CD4-positive, alpha-beta T cell (primary cell): ENCODE data around the gene LBP. TPM values are rescaled to one million over a fixed set of nuclear protein-coding genes. Genes with fewer than 3 reads are reported as not detected.

ENCODE experiments used
- ATAC-seq: fragments of 200-7000 bp; cut with Tn5 transposase; one replicate; pipeline ENCODE4 v1.10.0; 2022; ENCODE audit warnings: mild to moderate bottlenecking; ENCODE audit not compliant: poor library complexity
- CTCF ChIA-PET: fragments of 350-600 bp; sonication (Branson Sonifier 250); formaldehyde crosslinking; loops from one replicate; lab custom pipeline; 2021; ENCODE audit warnings: antibody characterized with exemption, inconsistent platforms; lab: Charles Lee
- POLR2A ChIA-PET: fragments of 350-600 bp; sonication (Branson Sonifier 250); formaldehyde crosslinking; loops from one replicate; lab custom pipeline; 2021; ENCODE audit warnings: antibody characterized with exemption, inconsistent platforms; lab: Charles Lee
- DNase-seq, 14 experiments: peaks; one replicate each; pipeline ENCODE4 v3.0.0-alpha.2; 2013 to 2020; ENCODE audit warnings: mixed read lengths in 2 of 14
- H3K27ac ChIP-seq, 2 donors: one replicate each; pipeline versions ENCODE4 v1.5.1 to v1.7.0; 2013; ENCODE audit warnings: low read length in 2 of 2, low read depth in 1 of 2, mild to moderate bottlenecking in 1 of 2
- H3K27me3 ChIP-seq, 2 experiments: 1 replicate in 1 of 2; 2 replicates in 1 of 2; pipeline versions ENCODE4 v1.6.1 to v1.7.0; 2013; ENCODE audit warnings: low read length in 2 of 2, control low read depth in 1 of 2, mild to moderate bottlenecking in 1 of 2, moderate library complexity in 1 of 2; ENCODE audit not compliant: insufficient read depth in 2 of 2, control insufficient read depth in 1 of 2
- H3K36me3 ChIP-seq: one replicate; pipeline ENCODE4 v1.6.1; 2013; ENCODE audit warnings: low read length, control low read depth; ENCODE audit not compliant: insufficient read depth
- H3K4me1 ChIP-seq: one replicate; pipeline ENCODE4 v1.6.1; 2013; ENCODE audit warnings: low read length, control low read depth; ENCODE audit not compliant: insufficient read depth
- H3K4me3 ChIP-seq: one replicate; pipeline ENCODE4 v1.5.1; 2013; ENCODE audit warnings: mild to moderate bottlenecking, low read length, moderate library complexity
- H3K9me3 ChIP-seq, 2 experiments: 1 replicate in 1 of 2; 2 replicates in 1 of 2; pipeline versions ENCODE4 v1.6.1 to v1.7.0; 2013; ENCODE audit warnings: low read length in 2 of 2, mild to moderate bottlenecking in 2 of 2, control low read depth in 1 of 2, moderate library complexity in 1 of 2; ENCODE audit not compliant: control insufficient read depth in 1 of 2, insufficient read depth in 1 of 2
- H3K27ac Mint-ChIP-seq: one replicate; pipeline ENCODE4 v1.8.0; 2020; ENCODE audit warnings: mixed read lengths
- H3K27me3 Mint-ChIP-seq: one replicate; pipeline ENCODE4 v1.8.0; 2021; ENCODE audit warnings: mixed read lengths
- H3K36me3 Mint-ChIP-seq: one replicate; pipeline ENCODE4 v1.8.0; 2021; ENCODE audit warnings: low read depth, mixed read lengths
- H3K4me1 Mint-ChIP-seq: one replicate; pipeline ENCODE4 v1.8.0; 2021; ENCODE audit warnings: low read depth, mixed read lengths
- H3K4me3 Mint-ChIP-seq: one replicate; pipeline ENCODE4 v1.8.0; 2020; ENCODE audit warnings: mild to moderate bottlenecking, mixed read lengths
- H3K9me3 Mint-ChIP-seq: one replicate; pipeline ENCODE4 v1.8.0; 2020; ENCODE audit warnings: mixed read lengths
- CTCF ChIP-seq: fragments of 200-600 bp; IDR thresholded peaks from one replicate; pipeline ENCODE4 v1.8.0; 2022; ENCODE audit warnings: antibody characterized with exemption, mild to moderate bottlenecking
- intact Hi-C, 2 experiments: fragments of 100-400 bp; cut with DNase I in 1 of 2; cut with micrococcal nuclease in 1 of 2; formaldehyde crosslinking; loops; one replicate each; pipeline versions ENCODE4 v1.15.1 to v1.9.0; 2023 to 2025; cut with DNase I, micrococcal nuclease
- total RNA-seq, 174 experiments: library from RNA in 2 of 174; stranded (reverse) in 2 of 174; gene quantifications; one replicate each; pipeline ENCODE4 v1.2.3 and lab custom pipeline; 2021 to 2026

The LBP gene
- total RNA-seq, 2 experiments from 2014 or later, result not detected

- H3K4me3 Mint-ChIP-seq, result no peak overlapping the region
- no peak overlapping the region for H3K27ac Mint-ChIP-seq
- peaks cover 4% of the 10 kb centered on the region for H3K9me3 Mint-ChIP-seq
- peaks cover 31% of the 10 kb centered on the region for H3K36me3 Mint-ChIP-seq
- ChIA-PET POLR2A (no interaction called here), CTCF (no interaction called here)
- peaks cover 5% of the 10 kb centered on the region for H3K27me3 Mint-ChIP-seq
- Histone ChIP-seq H3K27ac (no peak overlapping the region), H3K4me3 (no peak overlapping the region), H3K27me3 (no peaks in the 10 kb centered on the region), H3K4me1 (no peaks in the 10 kb centered on the region), H3K9me3 (peaks cover 0 to 13% of the 10 kb centered on the region in 2 experiments), H3K36me3 (no peaks in the 10 kb centered on the region)
- no peak for DNase-seq
- H3K4me1 Mint-ChIP-seq, result no peaks in the 10 kb centered on the region
- TF ChIP-seq CTCF, result no peak
- ATAC-seq, result no peak
- intact Hi-C loops, result no loop called here
Measured at GRCh38 chr20:38404016-38404415, 57.7 kb downstream of the LBP start.

GRCh38 chr20:38405132-38405531 lies 58.9 kb downstream of the LBP start:
- H3K36me3 ChIP-seq, result peaks cover 2% of the 10 kb centered on the region
- no peak overlapping the region for H3K27ac ChIP-seq
- DNase-seq (no peak), ATAC-seq (no peak)
- TF ChIP-seq CTCF, result no peak
- Mint-ChIP-seq H3K4me3 (no peak overlapping the region), H3K9me3 (peaks cover 4% of the 10 kb centered on the region), H3K36me3 (peaks cover 37% of the 10 kb centered on the region), H3K27ac (no peak overlapping the region), H3K4me1 (no peaks in the 10 kb centered on the region), H3K27me3 (peaks cover 5% of the 10 kb centered on the region)
- CTCF ChIA-PET, result no interaction called here
- H3K4me1 ChIP-seq, result no peaks in the 10 kb centered on the region
- POLR2A ChIA-PET, result no interaction called here
- H3K9me3 ChIP-seq, result peaks cover 0 to 13% of the 10 kb centered on the region in 2 experiments
- no peak overlapping the region for H3K4me3 ChIP-seq
- H3K27me3 ChIP-seq, result no peaks in the 10 kb centered on the region
- intact Hi-C loops, result no loop called here

- Mint-ChIP-seq H3K27me3 (no peaks in the 10 kb centered on the region), H3K9me3 (peaks cover 4% of the 10 kb centered on the region), H3K27ac (no peak overlapping the region), H3K36me3 (peaks cover 49% of the 10 kb centered on the region), H3K4me1 (no peaks in the 10 kb centered on the region), H3K4me3 (no peak overlapping the region)
- H3K36me3 ChIP-seq, result peaks cover 5% of the 10 kb centered on the region
- H3K9me3 ChIP-seq, result peaks cover 0 to 13% of the 10 kb centered on the region in 2 experiments
- ATAC-seq (no peak), DNase-seq (no peak)
- no peak overlapping the region for H3K4me3 ChIP-seq
- H3K27ac ChIP-seq, result no peak overlapping the region
- H3K27me3 ChIP-seq, result no peaks in the 10 kb centered on the region
- ChIA-PET CTCF (no interaction called here), POLR2A (no interaction called here)
- intact Hi-C loops, result no loop called here
- no peak for TF ChIP-seq CTCF
- no peaks in the 10 kb centered on the region for H3K4me1 ChIP-seq
Measured at GRCh38 chr20:38406476-38406875, 60.2 kb downstream of the LBP start.
